SK-N-SH (cell line): ENCODE data around the gene CFAP210.

ENCODE experiments used
- CTCF ChIP-seq: fragments of 200-600 bp; sonication (generic); IDR thresholded peaks from 2 replicates; pipeline ENCODE4 v1.6.1; 2017; ENCODE audit warnings: antibody characterized with exemption, mild to moderate bottlenecking, moderate library complexity
- EZH2phosphoT487 ChIP-seq: fragments of 200-600 bp; sonication (generic); IDR thresholded peaks from 2 replicates; pipeline ENCODE4 v1.6.1; 2017; ENCODE audit warnings: low read depth, mixed run types, mild to moderate bottlenecking, antibody characterized with exemption, moderate library complexity, borderline replicate concordance
- RAD21 ChIP-seq: IDR thresholded peaks from 2 replicates; pipeline ENCODE4 v1.6.1; 2012; ENCODE audit warnings: mild to moderate bottlenecking, low read length
- RCOR1 ChIP-seq: fragments of 150-350 bp; IDR thresholded peaks from 2 replicates; pipeline ENCODE4 v1.6.1; 2017; ENCODE audit warnings: antibody characterized with exemption, low read length
- SIN3A ChIP-seq: IDR thresholded peaks from 2 replicates; pipeline ENCODE4 v1.6.1; 2012; ENCODE audit warnings: low read depth, mild to moderate bottlenecking, low read length, moderate library complexity, borderline replicate concordance
- USF1 ChIP-seq: IDR thresholded peaks from 2 replicates; pipeline ENCODE4 v1.4.0; 2012; ENCODE audit warnings: low read depth, borderline replicate concordance
- TF ChIP-seq, protein P1 (sequence below): fragments of 150-350 bp; IDR thresholded peaks from 2 replicates; pipeline ENCODE4 v1.6.1; 2017; ENCODE audit warnings: antibody characterized with exemption, low read length, low read depth, borderline replicate concordance
- TF ChIP-seq, protein P2 (sequence below): IDR thresholded peaks from 2 replicates; pipeline ENCODE4; 2012
- TF ChIP-seq, protein P3 (sequence below): IDR thresholded peaks from 2 replicates; pipeline ENCODE4 v1.6.1; 2012; ENCODE audit warnings: mild to moderate bottlenecking, low read depth, low read length, moderate library complexity

GRCh38 chr2:169716238-169716886 is 22.2 kb upstream of the CFAP210 start:
- TF ChIP-seq CTCF: no peak
- TF ChIP-seq, protein P1, sequence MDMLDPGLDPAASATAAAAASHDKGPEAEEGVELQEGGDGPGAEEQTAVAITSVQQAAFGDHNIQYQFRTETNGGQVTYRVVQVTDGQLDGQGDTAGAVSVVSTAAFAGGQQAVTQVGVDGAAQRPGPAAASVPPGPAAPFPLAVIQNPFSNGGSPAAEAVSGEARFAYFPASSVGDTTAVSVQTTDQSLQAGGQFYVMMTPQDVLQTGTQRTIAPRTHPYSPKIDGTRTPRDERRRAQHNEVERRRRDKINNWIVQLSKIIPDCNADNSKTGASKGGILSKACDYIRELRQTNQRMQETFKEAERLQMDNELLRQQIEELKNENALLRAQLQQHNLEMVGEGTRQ: no peak
- TF ChIP-seq, protein P2, sequence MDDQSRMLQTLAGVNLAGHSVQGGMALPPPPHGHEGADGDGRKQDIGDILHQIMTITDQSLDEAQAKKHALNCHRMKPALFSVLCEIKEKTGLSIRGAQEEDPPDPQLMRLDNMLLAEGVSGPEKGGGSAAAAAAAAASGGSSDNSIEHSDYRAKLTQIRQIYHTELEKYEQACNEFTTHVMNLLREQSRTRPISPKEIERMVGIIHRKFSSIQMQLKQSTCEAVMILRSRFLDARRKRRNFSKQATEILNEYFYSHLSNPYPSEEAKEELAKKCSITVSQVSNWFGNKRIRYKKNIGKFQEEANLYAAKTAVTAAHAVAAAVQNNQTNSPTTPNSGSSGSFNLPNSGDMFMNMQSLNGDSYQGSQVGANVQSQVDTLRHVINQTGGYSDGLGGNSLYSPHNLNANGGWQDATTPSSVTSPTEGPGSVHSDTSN: peak; percentile 61
- TF ChIP-seq USF1: no peak
- peak; percentile 30; the same call in 1 of the 2 replicates for TF ChIP-seq RAD21
- peak; percentile 88; the same call in 1 of the 2 replicates for TF ChIP-seq RCOR1
- TF ChIP-seq, protein P3, sequence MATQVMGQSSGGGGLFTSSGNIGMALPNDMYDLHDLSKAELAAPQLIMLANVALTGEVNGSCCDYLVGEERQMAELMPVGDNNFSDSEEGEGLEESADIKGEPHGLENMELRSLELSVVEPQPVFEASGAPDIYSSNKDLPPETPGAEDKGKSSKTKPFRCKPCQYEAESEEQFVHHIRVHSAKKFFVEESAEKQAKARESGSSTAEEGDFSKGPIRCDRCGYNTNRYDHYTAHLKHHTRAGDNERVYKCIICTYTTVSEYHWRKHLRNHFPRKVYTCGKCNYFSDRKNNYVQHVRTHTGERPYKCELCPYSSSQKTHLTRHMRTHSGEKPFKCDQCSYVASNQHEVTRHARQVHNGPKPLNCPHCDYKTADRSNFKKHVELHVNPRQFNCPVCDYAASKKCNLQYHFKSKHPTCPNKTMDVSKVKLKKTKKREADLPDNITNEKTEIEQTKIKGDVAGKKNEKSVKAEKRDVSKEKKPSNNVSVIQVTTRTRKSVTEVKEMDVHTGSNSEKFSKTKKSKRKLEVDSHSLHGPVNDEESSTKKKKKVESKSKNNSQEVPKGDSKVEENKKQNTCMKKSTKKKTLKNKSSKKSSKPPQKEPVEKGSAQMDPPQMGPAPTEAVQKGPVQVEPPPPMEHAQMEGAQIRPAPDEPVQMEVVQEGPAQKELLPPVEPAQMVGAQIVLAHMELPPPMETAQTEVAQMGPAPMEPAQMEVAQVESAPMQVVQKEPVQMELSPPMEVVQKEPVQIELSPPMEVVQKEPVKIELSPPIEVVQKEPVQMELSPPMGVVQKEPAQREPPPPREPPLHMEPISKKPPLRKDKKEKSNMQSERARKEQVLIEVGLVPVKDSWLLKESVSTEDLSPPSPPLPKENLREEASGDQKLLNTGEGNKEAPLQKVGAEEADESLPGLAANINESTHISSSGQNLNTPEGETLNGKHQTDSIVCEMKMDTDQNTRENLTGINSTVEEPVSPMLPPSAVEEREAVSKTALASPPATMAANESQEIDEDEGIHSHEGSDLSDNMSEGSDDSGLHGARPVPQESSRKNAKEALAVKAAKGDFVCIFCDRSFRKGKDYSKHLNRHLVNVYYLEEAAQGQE: no peak
- peak; percentile 77 for TF ChIP-seq SIN3A
- no peak for TF ChIP-seq EZH2phosphoT487
